Activated CD8-positive, alpha-beta memory T cell treated with anti-CD3 and anti-CD28 coated beads for 24 hours (primary cell): ENCODE data around the gene DDX4.
"Not testable (repeated sequence)": the region's sequence is repeated elsewhere in the genome, so short reads cannot be mapped to it uniquely, and the experiment has no call there.

Experiments
- DNase-seq: peaks from one replicate; pipeline ENCODE4 v3.0.0-alpha.2; 2020

The DDX4 gene

DNA sequence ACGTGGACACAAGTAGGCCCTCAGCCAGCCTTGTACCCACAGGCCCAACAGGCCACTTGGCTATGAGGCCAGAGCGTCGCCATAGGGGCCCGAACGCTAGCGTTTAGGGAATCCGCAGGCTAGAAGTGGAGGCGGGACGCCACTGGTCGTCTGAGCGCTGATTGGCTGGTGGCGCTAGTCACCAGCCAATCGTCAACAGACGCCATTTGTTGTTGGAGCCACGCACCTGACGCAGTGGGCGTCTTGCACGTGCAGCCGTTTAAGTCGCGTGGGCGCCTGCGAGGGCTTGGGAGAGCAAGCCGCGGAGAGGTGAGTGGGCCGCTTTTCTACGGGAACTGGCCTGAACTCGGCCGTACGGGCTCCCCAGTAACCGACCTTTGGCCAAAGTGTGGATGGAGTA lies at the start of gene DDX4:
Gene DDX4 (plus strand): TSS at position 269 of the 400 bp plus-strand sequence. CDS start 903 bp downstream, outside the sequence.
- no peak for DNase-seq

DNA sequence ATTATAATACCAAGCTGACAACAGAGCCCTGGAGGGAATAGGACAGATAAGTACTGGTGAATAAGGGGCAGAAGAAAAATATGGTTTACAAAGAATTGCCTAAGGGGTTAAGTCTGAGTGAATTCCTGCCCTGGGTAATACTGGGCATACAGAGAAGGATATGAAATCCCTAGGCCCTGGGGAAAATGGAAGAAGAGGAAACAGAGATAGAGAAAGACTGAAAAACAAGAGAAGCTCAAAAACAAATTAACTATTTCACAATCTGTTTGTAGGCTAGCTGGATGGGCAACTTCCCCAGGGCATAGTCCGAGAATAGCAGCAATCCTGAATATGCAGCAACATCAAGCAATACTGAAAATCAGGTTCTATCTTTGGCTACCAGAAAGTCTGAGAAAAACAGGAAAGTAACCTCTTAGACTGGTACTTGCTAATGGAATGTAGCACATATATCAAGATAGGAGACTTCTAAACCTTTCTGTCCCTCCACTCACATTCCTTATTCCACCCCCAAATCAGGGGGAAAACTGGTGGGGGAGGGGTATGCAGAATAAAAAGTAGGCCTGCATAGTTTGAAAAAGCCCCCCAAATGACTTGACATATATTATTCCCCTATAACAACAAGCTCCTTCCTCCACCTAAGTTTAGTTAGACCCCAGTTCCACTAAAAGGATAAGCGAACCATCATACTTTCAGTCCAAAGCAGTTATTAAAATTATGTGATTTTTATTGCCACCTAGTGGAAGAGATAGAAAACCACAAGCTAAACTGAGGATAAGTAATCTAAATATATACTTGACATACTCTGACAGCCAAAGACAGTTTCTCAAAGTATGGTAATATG lies 46.4 kb upstream of the DDX4 start:
- no peak for DNase-seq

DNA sequence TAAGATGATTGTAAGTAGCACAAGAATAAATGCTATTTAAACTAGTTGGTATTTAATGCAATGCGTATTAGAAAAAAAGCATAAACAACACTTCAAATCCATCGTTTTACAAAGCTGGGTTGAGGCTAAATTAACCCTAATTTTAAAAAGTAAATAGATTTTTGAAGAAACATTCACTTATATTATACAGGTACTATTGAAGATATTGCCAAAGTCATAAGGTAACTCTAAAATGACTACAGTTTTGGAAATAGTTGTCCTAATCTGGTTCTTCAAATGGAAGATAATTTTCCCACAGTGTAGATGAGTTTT lies 45.8 kb upstream of the DDX4 start:
- DNase-seq = no peak

DNA sequence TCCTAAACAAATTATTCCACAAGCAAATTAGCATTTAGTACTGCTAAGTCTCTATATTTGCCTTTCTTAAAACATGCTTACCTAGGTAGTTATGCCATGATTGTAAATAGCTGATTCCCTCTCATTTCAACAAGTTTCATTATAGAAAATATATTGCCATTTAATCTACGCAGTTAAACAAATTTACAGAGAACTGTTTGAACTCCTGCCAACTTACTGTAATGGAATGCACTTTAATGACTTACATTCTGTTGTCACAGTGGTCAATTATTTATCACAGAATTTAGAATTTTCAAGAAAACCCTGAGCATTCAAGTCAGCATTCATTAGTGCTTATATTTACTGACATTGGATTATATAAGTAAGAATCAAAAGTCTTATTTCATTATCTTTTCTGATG lies 45.4 kb upstream of the DDX4 start:
- DNase-seq = no peak

DNA sequence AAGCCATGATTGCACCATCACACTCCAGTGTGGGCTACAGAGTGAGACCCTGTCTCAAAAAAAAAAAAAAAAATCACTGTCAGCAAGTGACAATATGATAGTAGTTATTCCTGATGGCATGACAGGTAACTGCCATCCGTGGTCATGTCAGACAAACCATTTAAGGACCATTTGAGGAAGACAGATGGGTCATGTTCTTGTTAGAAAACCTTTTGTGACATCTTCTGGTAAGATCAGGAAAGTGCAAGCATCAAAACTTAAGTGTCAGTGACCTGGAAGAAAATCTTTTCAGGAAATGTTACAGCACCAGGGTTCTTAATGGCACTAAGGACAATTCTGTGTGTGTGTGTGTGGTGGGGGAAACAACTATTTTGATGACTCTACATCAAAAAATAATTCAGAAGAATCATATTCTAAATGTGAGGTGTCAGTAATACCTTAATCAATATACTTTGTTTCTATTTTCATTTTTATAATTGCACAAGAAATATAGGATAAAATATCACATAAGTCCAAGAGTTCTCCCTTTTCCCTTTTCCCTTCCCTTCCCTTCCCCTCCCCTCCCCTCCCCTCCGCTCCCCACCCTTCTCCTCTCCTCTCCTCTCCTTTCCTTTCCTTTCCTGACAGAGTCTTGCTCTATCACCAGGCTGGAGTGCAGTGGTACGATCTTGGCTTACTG lies 43.6 kb upstream of the DDX4 start:
- no peak for DNase-seq

DNA sequence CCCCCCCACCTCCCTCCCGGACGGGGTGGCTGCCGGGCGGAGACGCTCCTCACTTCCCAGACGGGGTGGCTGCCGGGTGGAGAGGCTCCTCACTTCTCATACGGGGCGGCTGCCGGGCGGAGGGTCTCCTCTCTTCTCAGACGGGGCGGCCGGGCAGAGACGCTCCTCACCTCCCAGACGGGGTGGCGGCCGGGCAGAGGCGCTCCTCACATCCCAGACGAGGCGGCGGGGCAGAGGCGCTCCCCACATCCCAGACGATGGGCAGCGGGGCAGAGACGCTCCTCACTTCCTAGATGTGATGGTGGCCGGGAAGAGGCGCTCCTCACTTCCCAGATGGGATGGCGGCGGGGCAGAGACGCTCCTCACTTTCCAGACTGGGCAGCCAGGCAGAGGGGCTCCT lies 41.2 kb upstream of the DDX4 start:
- not testable (repeated sequence) for DNase-seq

DNA sequence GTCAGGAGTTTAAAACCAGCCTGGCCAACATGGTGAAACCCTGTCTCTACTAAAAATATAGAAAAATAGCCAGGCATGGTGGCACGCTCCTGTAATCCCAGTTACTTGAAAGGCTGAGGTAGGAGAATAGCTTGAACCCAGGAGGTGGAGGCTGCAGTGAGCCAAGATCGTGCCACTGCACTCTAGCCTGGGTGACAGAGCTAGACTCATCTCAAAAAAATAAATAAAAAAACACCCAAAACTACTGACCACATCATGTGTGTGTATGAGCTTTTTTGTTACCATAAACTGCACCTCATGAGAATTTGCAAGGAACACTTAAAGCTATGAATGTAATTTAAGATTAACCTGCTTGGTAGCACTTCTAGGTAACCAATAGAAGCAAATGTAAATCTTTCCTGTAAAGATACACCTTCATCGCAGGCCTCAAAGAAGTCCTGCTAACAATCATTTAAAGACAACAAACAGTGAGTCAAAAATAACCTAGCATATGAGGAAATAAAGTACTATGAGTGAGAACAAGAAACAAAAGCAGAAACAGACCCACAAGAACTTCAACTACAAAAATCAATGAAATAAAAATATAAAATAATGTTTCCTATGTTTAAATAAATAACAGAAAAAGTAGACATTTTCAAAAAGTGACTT lies 38.7 kb upstream of the DDX4 start:
- DNase-seq = no peak

DNA sequence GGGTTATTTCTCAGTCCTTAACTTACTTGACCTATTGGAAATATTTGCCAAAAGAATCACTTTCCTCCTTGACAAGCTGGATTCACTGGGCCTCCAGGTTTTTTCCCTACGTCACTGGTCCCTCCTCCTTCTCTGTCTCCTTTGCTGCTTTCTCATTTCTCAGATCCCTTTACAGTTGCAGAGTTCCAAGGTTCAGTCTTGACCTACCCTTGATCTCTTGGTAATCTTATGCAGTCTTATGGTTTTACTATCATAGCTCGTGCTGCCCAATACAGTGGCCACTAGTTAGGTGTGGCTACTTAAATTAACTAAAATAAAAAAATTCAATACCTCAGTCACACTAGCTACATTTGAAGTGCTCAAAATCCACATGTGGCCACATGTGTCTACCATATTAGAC lies 37.1 kb upstream of the DDX4 start:
- no peak for DNase-seq

DNA sequence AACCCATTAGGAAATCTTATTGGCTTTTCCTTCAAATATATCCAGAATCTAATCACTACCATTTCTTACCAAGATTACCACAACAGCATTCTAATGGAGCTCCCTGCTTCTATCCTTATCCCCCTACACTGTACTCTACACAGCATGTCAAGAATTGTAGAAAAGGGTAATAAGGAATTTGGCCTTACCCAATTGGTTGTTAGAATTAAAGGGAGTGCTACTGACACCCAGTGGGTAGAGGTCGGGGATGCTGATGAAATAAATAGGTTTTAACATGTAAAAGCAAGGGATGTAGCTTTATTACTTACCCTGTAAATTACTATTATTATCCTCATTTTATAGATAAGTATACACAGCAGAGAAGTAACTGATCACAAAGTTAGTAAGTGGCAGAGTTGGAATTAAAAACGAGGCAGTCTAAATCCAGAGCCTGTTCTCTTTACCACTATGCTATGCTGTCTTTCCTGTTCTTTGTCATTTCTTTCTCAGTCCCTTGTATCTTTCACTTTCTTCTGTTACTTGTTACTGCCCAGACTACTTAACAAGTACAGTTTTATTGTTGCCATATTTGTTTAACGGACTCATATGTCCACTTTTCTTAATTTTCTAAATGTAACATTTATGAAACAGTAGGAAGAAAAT lies 36.3 kb upstream of the DDX4 start:
- no peak for DNase-seq

DNA sequence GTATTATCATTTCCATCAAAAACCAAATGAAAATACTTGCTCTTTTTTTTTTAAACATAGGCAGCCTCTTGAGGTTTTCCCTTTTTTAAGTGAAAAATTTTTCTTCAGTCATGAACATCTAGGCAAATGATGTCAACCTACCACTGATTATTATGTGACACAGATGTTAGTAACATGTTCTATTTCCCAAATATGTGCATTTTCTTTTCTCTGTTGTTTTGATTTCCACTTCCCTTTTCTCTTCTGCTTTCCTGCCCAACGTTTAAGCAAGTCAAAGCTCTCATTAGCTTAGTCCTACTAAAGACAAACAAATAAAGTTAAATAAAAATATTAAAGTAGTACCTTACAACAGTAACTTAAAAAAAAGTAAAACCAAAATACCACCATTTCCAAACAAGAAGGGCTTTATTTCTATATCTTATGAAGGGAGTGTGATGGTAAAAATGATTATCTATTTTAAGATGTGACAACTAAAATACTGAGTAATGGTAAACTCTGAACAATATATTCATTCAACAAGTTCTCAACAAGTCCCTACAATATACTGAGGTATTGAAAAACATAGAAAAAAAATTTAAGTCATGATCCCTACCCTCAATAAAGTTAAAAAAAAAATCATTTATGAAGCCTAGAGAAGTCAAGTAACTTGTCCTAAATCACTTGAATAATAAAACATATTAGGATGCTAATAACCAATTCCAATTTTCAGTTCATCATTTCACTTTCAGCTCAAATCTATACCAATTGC lies 35.1 kb upstream of the DDX4 start:
- no peak for DNase-seq

DNA sequence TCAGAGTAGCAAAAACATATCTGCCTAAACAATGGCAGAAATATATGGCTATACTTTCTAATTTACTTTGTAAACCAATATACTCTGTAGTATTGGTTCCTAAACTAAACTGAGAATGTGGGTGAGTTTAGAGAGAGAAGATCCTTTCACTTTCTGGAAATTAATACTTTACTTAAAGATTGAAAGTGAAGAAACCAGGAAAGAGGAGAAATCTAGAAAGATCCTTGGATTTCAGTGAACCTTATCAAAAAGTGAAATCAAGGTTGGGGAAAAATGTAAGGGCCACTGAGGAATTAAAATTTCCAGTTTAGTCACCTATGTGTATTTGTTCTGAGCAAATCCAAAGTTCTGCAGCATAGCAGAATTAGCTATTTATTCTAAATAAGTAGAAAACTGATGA lies 31.6 kb upstream of the DDX4 start:
- DNase-seq = no peak

DNA sequence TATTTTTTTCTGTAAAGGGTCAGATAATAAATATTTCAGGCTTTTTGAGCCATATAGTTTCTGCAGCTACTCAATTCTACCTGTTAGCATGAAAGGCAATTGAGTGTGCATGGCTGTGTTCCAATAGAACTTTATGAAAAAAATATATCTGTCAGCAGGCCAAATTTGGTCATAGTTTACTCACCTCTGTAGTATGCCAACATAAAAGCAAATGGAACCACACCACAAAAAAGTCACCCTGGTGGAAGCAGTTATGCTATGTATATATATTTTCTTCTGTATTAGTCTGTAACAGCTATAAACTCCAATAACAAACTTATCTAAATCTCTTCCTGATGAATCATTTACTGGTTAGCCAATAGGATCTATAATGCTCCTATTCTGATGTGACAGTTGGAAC lies 29.1 kb upstream of the DDX4 start:
- no peak for DNase-seq

DNA sequence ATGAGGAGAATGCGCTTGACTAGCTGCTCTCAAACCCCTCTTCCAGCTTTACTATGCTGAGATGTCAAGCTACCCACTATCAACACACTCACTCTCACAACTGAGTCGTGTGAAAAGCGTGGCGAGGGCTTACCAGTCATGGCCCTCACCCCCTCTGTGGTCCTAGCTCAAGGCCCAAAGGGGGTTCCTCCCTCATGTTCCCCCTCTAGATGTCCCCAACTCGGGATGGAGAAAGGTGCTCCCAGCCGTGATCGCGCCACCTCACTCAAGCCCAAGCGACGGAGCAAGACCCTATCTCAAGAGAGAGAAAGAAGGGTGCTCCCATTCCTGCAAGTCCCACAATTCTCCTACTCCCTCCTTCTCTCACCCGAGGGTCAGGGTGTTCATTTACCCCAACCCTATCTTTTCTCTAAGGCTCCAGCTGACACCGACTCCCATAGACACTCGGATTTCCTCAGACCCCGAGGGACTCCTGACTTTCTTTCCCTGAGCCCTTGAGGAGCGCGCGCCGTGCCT lies 26.3 kb upstream of the DDX4 start:
- peak; percentile 60 for DNase-seq

DNA sequence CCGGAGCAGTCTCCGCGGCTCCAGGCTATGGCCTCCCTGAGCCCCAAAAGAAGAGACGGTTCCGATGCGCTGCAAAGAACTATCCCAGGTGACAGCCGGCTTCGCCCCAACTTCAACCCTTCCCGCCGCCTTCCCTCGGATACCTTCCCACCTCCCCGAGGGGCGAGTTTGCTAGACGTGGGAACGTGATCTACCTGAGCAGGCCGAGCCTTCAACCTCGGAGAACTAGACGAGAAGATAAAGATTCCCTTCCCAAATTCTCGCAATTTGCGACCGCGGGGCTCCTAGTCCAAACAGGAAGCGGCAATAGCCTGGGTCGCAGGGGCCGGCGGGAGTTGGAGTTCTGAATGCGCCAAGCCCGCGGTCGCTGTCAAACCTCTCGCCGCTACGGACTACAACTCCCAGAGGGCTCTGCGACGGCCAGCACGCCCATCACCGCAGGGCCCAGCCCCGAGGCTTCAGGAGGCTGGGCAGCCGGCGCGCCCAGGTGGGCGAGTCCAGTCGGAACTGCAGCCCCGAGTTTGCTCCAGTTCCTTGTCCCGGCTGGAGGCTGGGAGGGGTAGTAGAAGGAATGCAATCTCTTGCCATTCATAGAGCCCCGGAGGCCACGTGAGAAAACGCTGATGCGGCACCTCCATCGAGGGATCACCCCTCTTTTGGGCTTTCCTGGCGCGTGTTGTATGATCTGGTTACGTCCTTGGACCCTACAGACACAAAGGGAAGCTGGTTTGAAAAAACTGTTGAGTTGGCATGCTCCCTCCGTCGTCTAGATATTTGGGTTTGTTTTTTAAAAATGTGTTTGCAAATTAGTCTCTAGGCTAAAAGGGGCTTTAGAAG lies 25.6 kb upstream of the DDX4 start, which contains the start of gene SLC38A9:
Gene SLC38A9 (minus strand): TSS at position 302 of the 837 bp plus-strand sequence. CDS start 14,366 bp downstream, outside the sequence.
- peak; percentile 96 for DNase-seq

DNA sequence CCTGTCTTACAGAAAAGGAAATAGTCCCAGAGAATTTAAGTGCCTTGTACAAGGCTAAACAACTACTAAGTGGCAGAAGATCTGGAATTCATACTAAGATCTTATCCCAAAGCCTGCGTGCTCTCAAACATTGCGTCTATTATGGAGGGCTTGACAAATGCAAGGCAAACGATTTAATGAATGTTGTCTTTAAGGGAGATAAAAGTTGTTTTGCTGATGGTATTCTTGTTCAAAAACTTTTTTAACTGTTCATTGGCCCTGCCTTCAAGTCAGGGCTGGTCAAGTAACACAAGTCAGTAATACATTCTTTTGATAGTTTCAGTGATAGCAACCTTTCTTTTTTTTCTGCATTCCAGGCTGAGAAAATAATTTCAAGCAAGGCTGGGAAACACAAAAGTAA lies 24.0 kb upstream of the DDX4 start:
- DNase-seq = no peak

DNA sequence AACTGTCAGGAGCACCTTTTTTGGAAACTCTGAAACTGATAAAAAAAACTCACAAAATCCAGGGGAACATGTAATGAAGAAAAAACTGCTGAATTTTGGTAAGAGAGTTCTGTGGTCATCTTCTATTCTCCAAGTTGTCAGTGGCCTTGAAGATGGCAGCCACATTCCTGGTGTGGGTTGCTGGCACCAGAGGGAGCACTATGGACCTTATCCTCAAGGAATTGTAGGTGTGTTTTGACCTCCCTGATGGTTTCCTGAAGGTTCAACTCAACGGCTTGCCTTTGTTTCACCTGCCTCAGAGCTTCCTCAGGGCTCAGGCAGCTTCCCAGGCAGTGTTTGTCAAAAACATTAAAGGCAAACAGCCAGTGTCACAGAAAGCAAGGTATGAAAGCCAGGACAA lies 23.5 kb upstream of the DDX4 start:
- no peak for DNase-seq

DNA sequence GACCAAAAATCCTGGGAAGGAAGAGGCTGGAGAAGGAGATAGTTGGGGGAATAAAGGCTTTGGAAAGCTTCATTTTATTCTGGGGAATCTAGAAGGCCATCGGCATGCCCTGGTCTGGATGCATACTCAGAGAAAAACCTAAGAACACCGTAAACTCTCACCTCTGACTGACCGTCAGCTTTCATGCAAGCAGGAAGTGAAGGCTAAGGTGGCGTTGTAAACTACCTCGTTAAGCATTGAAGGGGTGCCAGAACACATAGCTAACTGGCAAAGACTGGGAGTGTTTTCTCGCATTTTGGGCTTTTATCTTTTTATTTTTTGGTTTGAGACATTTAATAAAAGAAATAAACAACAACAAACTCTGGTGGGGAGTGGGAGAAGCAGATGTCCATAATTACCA lies 23.1 kb upstream of the DDX4 start:
- DNase-seq = no peak

DNA sequence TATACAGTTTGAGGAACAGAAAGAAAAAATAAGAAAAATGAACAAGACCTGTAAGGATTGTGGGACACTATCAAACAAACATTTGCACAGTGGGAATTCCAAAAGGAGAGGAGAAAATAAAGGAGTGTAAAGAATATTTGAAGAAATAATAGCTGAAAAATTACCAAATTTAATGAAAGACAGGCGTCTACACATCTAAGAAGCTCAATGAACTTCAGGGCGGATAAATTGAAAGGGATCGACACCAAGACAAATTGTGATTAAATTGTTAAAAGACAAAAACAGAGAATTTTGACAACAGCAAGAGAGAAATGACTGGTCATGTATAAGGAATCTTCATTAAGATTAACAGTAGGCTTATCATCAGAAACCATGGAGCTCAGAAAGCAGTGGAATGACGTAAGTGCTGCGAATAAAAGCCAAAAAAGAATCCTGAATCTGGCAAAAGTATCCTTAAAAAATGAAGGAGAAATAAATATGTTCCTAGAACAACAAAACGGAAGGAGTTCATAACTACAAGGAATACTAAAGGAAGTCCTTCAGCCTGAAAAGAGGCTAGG lies 22.3 kb upstream of the DDX4 start:
- DNase-seq = no peak

DNA sequence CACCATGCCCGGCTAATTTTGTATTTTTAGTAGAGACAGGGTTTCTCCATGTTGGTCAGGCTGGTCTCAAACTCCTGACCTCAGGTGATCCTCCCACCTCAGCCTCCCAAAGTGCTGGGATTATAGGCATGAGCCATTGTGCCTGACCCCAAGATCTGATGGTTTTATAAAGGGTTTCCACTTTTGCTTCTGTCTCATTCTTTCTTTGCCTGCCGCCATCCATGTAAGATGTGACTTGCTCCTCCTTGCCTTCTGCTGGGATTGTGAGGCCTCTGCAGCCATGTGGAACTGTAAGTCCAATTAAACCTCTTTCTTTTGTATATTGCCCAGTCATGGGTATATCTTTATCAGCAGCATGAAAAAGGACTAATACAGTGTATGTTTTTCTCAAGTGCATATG lies 18.8 kb upstream of the DDX4 start:
- not testable (repeated sequence) for DNase-seq

DNA sequence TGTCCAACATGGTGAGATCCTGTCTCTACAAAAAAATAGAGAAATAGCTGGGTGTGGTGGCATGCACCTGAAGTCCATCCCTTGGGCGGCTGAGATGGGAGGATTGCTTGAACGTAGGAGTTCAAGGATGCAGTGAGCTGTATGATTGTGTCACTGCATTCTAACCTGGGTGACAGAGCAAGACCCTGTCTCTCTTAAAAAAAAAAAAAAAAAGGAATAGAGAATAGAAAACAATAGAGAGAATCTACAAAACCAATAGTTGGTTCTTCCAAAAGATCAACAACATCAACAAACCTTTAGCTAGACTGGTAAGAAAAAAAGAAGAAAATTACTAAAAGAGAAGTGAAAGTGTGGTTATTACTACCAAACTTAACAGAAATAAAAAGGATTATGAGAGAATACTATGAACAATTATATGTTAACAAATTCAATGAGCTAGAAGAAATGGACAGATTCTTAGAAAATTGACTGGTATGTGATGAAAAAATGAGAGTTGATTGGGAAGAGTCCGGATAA lies 17.6 kb upstream of the DDX4 start:
- DNase-seq = no peak

DNA sequence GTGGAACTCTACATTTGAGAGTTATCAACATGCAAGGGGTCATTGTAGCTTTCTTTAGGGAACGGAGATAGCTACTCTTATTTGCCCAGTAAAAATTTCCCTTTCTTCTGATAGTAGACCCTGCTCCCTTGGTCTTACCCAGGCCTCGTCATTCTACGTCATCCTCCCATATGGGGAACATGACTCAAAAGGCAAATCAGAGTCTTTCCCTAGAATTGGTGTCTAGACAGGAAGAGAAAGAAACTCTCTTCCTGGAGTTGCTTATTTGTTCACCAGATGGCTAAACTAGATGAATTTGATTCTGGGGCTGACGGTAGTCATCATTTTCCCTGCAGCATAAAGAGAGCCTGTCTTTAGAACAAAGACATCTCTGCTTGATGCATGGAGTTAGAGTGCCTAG lies 13.6 kb upstream of the DDX4 start:
- DNase-seq = no peak
